GM23338 (cell line): ENCODE data around the gene PPP1R27. TPM values are rescaled to one million over a fixed set of nuclear protein-coding genes. Genes with fewer than 3 reads are reported as not detected.

ENCODE experiments used
- ATAC-seq: fragments of 200-7000 bp; cut with Tn5 transposase; 3 replicates; pipeline ENCODE4 v1.9.1; 2020
- DNase-seq: peaks from one replicate; pipeline ENCODE4 v3.0.0-alpha.2; 2015; ENCODE audit warnings: low spot score
- H2AFZ ChIP-seq: fragments of 200-600 bp; sonication (generic); 2 replicates; pipeline ENCODE4 v1.8.0; 2016; ENCODE audit warnings: antibody characterized with exemption, mild to moderate bottlenecking, moderate library complexity
- H3F3A ChIP-seq: fragments of 200-600 bp; sonication (generic); replicated peaks from 2 replicates; pipeline ENCODE4 v1.8.0; 2017; ENCODE audit warnings: antibody characterized with exemption, mixed run types, low read depth
- H3K27ac ChIP-seq: fragments of 200-600 bp; sonication (generic); 2 replicates; pipeline ENCODE4 v1.6.1; 2016; ENCODE audit warnings: low read depth
- H3K27me3 ChIP-seq: fragments of 200-600 bp; sonication (generic); 2 replicates; pipeline ENCODE4 v1.8.0; 2016; ENCODE audit warnings: mild to moderate bottlenecking, mixed run types, moderate library complexity; ENCODE audit not compliant: insufficient read depth
- H3K36me3 ChIP-seq: fragments of 200-600 bp; sonication (generic); 2 replicates; pipeline ENCODE4 v1.8.0; 2016; ENCODE audit warnings: mild to moderate bottlenecking; ENCODE audit not compliant: insufficient read depth
- H3K4me1 ChIP-seq: fragments of 200-600 bp; sonication (generic); 2 replicates; pipeline ENCODE4 v1.8.0; 2016; ENCODE audit warnings: mild to moderate bottlenecking, moderate library complexity; ENCODE audit not compliant: insufficient read depth
- H3K4me2 ChIP-seq: fragments of 200-600 bp; sonication (generic); 2 replicates; pipeline ENCODE4 v1.7.1; 2017; ENCODE audit warnings: mixed run types
- H3K4me3 ChIP-seq: fragments of 200-600 bp; sonication (generic); 2 replicates; pipeline ENCODE4 v1.6.1; 2016; ENCODE audit warnings: mixed run types
- H3K79me2 ChIP-seq: fragments of 200-600 bp; sonication (generic); replicated peaks from 2 replicates; pipeline ENCODE4 v1.8.0; 2017; ENCODE audit warnings: mild to moderate bottlenecking; ENCODE audit not compliant: insufficient read depth
- H3K9me2 ChIP-seq: fragments of 200-600 bp; sonication (generic); 2 replicates; pipeline ENCODE4 v1.8.0; 2017; ENCODE audit not compliant: insufficient read depth
- H4K20me1 ChIP-seq: fragments of 200-600 bp; sonication (generic); replicated peaks from 2 replicates; pipeline ENCODE4 v1.8.0; 2017; ENCODE audit warnings: mild to moderate bottlenecking; ENCODE audit not compliant: insufficient read depth
- H3K27ac Mint-ChIP-seq: 2 replicates; pipeline ENCODE4 v1.8.0; 2020; ENCODE audit warnings: inconsistent platforms, mild to moderate bottlenecking, moderate library complexity, mixed read lengths
- H3K27me3 Mint-ChIP-seq: 3 replicates; pipeline ENCODE4 v1.8.0; 2022; ENCODE audit warnings: low read depth, mild to moderate bottlenecking, moderate library complexity, mixed read lengths, inconsistent platforms; ENCODE audit not compliant: insufficient read depth, poor library complexity
- H3K36me3 Mint-ChIP-seq: 3 replicates; pipeline ENCODE4 v1.8.0; 2021; ENCODE audit warnings: low read depth, mild to moderate bottlenecking, inconsistent platforms, moderate library complexity, mixed read lengths
- H3K4me1 Mint-ChIP-seq: 3 replicates; pipeline ENCODE4 v1.8.0; 2020; ENCODE audit warnings: mild to moderate bottlenecking, inconsistent platforms, mixed read lengths
- H3K4me3 Mint-ChIP-seq: 3 replicates; pipeline ENCODE4 v1.8.0; 2021; ENCODE audit warnings: moderate library complexity, mild to moderate bottlenecking, inconsistent platforms, mixed read lengths
- H3K9me3 Mint-ChIP-seq: 3 replicates; pipeline ENCODE4 v1.8.0; 2020; ENCODE audit warnings: moderate library complexity, mild to moderate bottlenecking, inconsistent platforms, mixed read lengths
- ETS1 ChIP-seq: IDR thresholded peaks from 2 replicates; pipeline ENCODE4 v1.6.1; 2016; ENCODE audit warnings: antibody characterized with exemption
- JUNB ChIP-seq: IDR thresholded peaks from one replicate; pipeline ENCODE4 v1.6.1; 2016; ENCODE audit warnings: antibody characterized with exemption; ENCODE audit not compliant: unreplicated experiment
- NANOG ChIP-seq: IDR thresholded peaks from 2 replicates; pipeline ENCODE4 v1.6.1; 2016; ENCODE audit warnings: antibody characterized with exemption, borderline replicate concordance
- POLR2AphosphoS5 ChIP-seq: IDR thresholded peaks from 2 replicates; pipeline ENCODE4 v1.6.1; 2016; ENCODE audit warnings: antibody characterized with exemption, low read depth
- STAT1 ChIP-seq: IDR thresholded peaks from one replicate; pipeline ENCODE4 v1.6.1; 2016; ENCODE audit warnings: antibody characterized with exemption; ENCODE audit not compliant: unreplicated experiment
- polyA plus RNA-seq: library from polyadenylated mRNA; unstranded; fragments of >200 nt; fragmentation: Nextera tagmentation; extraction: Ambion mirVana; gene quantifications from 2 replicates; pipeline ENCODE4 v1.2.1, GENCODE V29; 2016
- total RNA-seq: library from RNA; depleted of rRNA; stranded (reverse); fragments of >200 nt; shearing (Covaris generic); gene quantifications from 2 replicates; pipeline ENCODE4 v1.2.3, GENCODE V29; 2014
- TF ChIP-seq, protein P1 (sequence below), 2 experiments: fragments of 200-600 bp in 1 of 2; sonication (generic) in 1 of 2; conservative IDR thresholded peaks; 2 replicates each; pipeline versions ENCODE4 v1.5.1 to v1.6.1; 2016 to 2017; ENCODE audit warnings: antibody characterized with exemption in 2 of 2, low read depth in 2 of 2, mild to moderate bottlenecking in 2 of 2, moderate library complexity in 1 of 2

PPP1R27 gene
- total and polyA plus RNA-seq, 2 experiments from 2014 or later, result 0.65 TPM; not detected in 1

DNA sequence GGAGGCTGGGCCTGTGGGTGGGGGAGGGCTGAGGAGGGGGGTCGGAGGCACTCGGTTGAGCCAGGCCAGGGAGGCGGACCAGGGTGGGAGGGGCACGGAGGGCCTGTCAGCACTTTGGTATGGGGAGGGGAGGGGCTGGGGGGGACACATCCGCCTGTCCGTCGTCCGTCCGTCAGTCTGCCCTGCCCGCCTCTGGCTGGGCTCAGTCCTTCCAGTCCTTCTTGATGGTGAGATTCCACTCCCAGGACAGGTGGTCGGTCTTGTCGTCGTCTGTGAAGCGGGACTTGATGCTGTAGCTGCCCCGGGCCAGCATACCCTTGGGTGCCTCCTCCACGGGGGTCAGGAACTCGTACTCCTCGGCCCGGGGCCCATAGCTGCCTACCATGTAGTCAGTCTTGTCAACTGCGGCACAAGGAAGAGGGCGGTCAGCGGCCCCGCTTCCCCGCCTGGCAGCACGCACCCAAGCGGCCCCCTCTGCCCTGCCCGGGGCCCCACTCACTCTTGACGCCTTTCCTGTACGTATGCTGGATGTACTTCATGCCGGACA, 33.9 kb upstream of the PPP1R27 start:
- H3K9me3 Mint-ChIP-seq, result no peaks in the 10 kb centered on the region; the same call in 2 of the 3 replicates
- H2AFZ ChIP-seq, result no peak overlapping the region
- peaks cover 58% of the 10 kb centered on the region for H3F3A ChIP-seq
- TF ChIP-seq NANOG (no peak), JUNB (no peak), STAT1 (no peak), POLR2AphosphoS5 (no peak; the same call in 1 of the 2 replicates)
- TF ChIP-seq, protein P1, sequence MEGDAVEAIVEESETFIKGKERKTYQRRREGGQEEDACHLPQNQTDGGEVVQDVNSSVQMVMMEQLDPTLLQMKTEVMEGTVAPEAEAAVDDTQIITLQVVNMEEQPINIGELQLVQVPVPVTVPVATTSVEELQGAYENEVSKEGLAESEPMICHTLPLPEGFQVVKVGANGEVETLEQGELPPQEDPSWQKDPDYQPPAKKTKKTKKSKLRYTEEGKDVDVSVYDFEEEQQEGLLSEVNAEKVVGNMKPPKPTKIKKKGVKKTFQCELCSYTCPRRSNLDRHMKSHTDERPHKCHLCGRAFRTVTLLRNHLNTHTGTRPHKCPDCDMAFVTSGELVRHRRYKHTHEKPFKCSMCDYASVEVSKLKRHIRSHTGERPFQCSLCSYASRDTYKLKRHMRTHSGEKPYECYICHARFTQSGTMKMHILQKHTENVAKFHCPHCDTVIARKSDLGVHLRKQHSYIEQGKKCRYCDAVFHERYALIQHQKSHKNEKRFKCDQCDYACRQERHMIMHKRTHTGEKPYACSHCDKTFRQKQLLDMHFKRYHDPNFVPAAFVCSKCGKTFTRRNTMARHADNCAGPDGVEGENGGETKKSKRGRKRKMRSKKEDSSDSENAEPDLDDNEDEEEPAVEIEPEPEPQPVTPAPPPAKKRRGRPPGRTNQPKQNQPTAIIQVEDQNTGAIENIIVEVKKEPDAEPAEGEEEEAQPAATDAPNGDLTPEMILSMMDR (conservative IDR thresholded peaks at IDR 0.05; ENCODE audit: low read depth in 2 of 2), result no peak
- peaks cover 45% of the 10 kb centered on the region for H3K27me3 Mint-ChIP-seq
- DNase-seq (peak; percentile 36), ATAC-seq (peak; percentile 3)
- H3K36me3 Mint-ChIP-seq, result peaks cover 15% of the 10 kb centered on the region
- H3K4me1 ChIP-seq, result peaks cover 12% of the 10 kb centered on the region
- H4K20me1 ChIP-seq, result peaks cover 15% of the 10 kb centered on the region
- H3K4me3 ChIP-seq, result no peak overlapping the region
- H3K36me3 ChIP-seq, result 0 out of 2 replicates have a peak, but pooled peaks cover 6% of the 10 kb centered on the region
- peaks cover 23% of the 10 kb centered on the region for H3K4me1 Mint-ChIP-seq
- no peaks in the 10 kb centered on the region for H3K9me2 ChIP-seq
- no peaks in the 10 kb centered on the region for H3K27me3 ChIP-seq
- H3K4me2 ChIP-seq, result peak overlapping the region; percentile 60; the same call in 1 of the 2 replicates
- peak overlapping the region; percentile 36; the same call in 2 of the 3 replicates for H3K4me3 Mint-ChIP-seq
- peaks cover 14% of the 10 kb centered on the region for H3K79me2 ChIP-seq
- 0 out of 2 replicates have a peak overlapping the region, but pooled peaks have one; percentile 65 for H3K27ac Mint-ChIP-seq
- H3K27ac ChIP-seq, result peak overlapping the region; percentile 81

DNA sequence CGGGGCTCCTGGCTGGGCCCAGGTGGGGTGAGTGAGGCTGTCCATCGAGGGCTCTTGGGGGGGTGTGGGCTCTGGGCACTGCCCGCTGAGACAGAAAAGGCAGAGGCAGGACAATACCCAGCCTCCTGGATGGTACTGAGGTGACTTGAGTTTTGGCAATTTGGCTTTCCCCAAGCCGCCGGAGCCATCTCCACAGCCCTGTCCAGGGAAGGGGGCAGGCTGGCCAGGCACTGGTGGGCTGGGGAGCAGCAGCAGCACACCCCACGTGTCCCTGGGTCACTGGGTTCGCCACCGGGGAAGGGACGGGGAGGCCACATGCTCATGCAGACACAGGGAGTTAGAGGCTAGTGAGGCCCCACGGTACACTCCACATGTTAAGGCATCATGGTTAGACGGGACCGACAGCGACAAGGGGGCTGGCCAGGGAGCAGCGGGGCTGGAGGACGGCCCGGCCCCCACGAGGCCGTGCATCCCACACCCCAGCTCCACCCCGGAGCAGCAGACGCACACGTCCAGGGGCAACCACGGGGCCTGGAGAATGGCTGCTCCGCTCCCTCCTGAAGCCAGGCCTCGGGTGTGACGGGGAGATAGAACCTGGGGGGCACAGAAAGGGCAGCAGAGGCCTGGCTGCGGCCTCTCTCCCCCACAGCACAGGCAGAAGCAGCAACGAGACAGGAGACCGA, 33.3 kb upstream of the PPP1R27 start:
- peak overlapping the region; percentile 14; the same call in 1 of the 2 replicates for H3K4me2 ChIP-seq
- ATAC-seq (no peak), DNase-seq (no peak)
- Mint-ChIP-seq H3K36me3 (peaks cover 21% of the 10 kb centered on the region), H3K27ac (0 out of 2 replicates have a peak overlapping the region, but pooled peaks have one; percentile 40), H3K4me1 (peaks cover 28% of the 10 kb centered on the region), H3K4me3 (peak overlapping the region; percentile 23; the same call in 1 of the 3 replicates), H3K27me3 (peaks cover 42% of the 10 kb centered on the region), H3K9me3 (no peaks in the 10 kb centered on the region; the same call in 2 of the 3 replicates)
- H3K9me2 ChIP-seq, result no peaks in the 10 kb centered on the region
- peaks cover 20% of the 10 kb centered on the region for H3K79me2 ChIP-seq
- H3K4me3 ChIP-seq, result no peak overlapping the region
- peaks cover 62% of the 10 kb centered on the region for H3F3A ChIP-seq
- peak overlapping the region; percentile 91; the same call in 1 of the 2 replicates for H3K27ac ChIP-seq
- peaks cover 21% of the 10 kb centered on the region for H4K20me1 ChIP-seq
- peaks cover 12% of the 10 kb centered on the region for H3K4me1 ChIP-seq
- TF ChIP-seq POLR2AphosphoS5, result peak; percentile 63
- TF ChIP-seq ETS1, result no peak
- no peak overlapping the region for H2AFZ ChIP-seq
- 0 out of 2 replicates have a peak, but pooled peaks cover 6% of the 10 kb centered on the region for H3K36me3 ChIP-seq
- H3K27me3 ChIP-seq, result no peaks in the 10 kb centered on the region
